Epithelial cell of proximal tubule (primary cell): ENCODE measurements around the gene TIAM1. TPM values are rescaled to one million over a fixed set of nuclear protein-coding genes. Genes with fewer than 3 reads are reported as not detected.

Source experiments
- DNase-seq: peaks from one replicate; pipeline ENCODE4 v3.0.0-alpha.2; 2011; ENCODE audit warnings: low read depth
- H3K4me3 ChIP-seq: 2 replicates; pipeline ENCODE4 v1.5.1; 2011; ENCODE audit warnings: low read depth, mild to moderate bottlenecking, low read length
- total RNA-seq: library from RNA; depleted of rRNA; stranded (reverse); fragments of >200 nt; gene quantifications from 2 replicates; pipeline ENCODE4 v1.2.3, GENCODE V29; 2015
- TF ChIP-seq, protein P1 (sequence below): conservative IDR thresholded peaks from 2 replicates; pipeline ENCODE4 v1.5.1; 2012; ENCODE audit warnings: low read depth, mild to moderate bottlenecking, low read length

TIAM1 gene
- total RNA-seq, 1 donor from 2014 or later = 3.6 TPM

- no peak for DNase-seq
- H3K4me3 ChIP-seq = no peak overlapping the region
- TF ChIP-seq, protein P1, sequence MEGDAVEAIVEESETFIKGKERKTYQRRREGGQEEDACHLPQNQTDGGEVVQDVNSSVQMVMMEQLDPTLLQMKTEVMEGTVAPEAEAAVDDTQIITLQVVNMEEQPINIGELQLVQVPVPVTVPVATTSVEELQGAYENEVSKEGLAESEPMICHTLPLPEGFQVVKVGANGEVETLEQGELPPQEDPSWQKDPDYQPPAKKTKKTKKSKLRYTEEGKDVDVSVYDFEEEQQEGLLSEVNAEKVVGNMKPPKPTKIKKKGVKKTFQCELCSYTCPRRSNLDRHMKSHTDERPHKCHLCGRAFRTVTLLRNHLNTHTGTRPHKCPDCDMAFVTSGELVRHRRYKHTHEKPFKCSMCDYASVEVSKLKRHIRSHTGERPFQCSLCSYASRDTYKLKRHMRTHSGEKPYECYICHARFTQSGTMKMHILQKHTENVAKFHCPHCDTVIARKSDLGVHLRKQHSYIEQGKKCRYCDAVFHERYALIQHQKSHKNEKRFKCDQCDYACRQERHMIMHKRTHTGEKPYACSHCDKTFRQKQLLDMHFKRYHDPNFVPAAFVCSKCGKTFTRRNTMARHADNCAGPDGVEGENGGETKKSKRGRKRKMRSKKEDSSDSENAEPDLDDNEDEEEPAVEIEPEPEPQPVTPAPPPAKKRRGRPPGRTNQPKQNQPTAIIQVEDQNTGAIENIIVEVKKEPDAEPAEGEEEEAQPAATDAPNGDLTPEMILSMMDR = no peak
Measured at GRCh38 chr21:31133243-31133830, 210.7 kb downstream of the TIAM1 start.

DNA sequence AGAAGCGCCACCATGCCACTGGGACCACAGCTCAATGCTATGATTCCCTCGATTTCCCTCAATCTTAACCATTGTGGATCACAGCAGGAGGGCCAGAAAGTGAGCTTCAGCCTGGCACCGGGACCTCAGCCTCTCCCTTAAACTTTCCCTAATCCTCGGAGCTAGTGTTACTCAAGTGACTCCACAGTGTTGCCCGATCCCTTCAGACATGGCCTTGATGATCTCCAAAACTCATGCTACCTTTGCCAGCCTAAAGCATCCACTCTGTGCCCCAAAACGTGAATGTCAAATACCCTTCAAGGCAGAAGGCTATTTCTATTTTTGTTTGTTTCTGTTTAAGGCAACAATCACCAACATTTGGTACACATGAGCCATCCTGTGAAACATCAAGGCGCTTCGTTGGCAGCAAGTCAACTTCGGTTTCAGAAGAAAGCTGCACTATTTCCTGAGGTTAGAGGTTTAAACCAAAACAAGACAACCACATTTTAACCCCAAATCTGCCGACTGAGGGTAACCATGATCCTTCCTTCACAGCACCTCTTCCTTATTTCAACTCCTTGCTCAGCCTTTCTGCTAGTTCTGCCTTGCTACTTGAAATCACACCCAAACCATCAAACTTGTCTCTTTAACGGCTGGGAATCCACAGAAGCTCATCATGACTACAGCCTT is 211.4 kb downstream of the TIAM1 start:
- no peak overlapping the region for H3K4me3 ChIP-seq
- DNase-seq = no peak
- TF ChIP-seq, protein P1 = no peak

GRCh38 chr21:31130821-31131220 is 213.2 kb downstream of the TIAM1 start:
- H3K4me3 ChIP-seq = no peak overlapping the region
- TF ChIP-seq, protein P1 = no peak
- no peak for DNase-seq

GRCh38 chr21:31128234-31128633 is 215.8 kb downstream of the TIAM1 start:
- DNase-seq = no peak
- no peak overlapping the region for H3K4me3 ChIP-seq
- TF ChIP-seq, protein P1 = no peak

- TF ChIP-seq, protein P1 = no peak
- no peak overlapping the region for H3K4me3 ChIP-seq
- DNase-seq = no peak
Measured at GRCh38 chr21:31124010-31124409, 220.1 kb downstream of the TIAM1 start.

DNA sequence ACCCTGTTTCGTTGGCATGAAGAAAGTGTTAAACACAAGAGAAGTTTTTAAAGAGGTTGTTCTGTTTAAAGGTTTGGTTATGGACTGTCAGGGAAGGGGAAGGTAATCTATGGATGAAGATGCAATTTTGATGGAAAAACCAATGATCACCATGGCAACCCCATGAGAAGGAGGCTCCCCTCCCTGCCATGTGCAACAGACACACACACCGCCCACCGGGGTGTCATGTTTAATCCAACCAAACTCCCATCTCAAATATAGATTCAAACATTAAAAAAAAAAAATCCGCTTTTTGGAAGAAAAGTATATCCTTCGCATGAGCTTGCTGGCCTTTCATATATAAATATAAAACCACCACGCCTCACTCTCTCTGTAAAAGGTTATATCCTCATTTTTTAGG is 224.9 kb downstream of the TIAM1 start:
- no peak overlapping the region for H3K4me3 ChIP-seq
- TF ChIP-seq, protein P1 = no peak
- no peak for DNase-seq
